GM23338 (cell line): ENCODE results near the gene TMEM229B. TPM values are rescaled to one million over a fixed set of nuclear protein-coding genes. Genes with fewer than 3 reads are reported as not detected.

ENCODE experiments used
- ATAC-seq: fragments of 200-7000 bp; cut with Tn5 transposase; 3 replicates; pipeline ENCODE4 v1.9.1; 2020
- DNase-seq: peaks from one replicate; pipeline ENCODE4 v3.0.0-alpha.2; 2015; ENCODE audit warnings: low spot score
- H2AFZ ChIP-seq: fragments of 200-600 bp; sonication (generic); 2 replicates; pipeline ENCODE4 v1.8.0; 2016; ENCODE audit warnings: antibody characterized with exemption, mild to moderate bottlenecking, moderate library complexity
- H3F3A ChIP-seq: fragments of 200-600 bp; sonication (generic); replicated peaks from 2 replicates; pipeline ENCODE4 v1.8.0; 2017; ENCODE audit warnings: antibody characterized with exemption, mixed run types, low read depth
- H3K27ac ChIP-seq: fragments of 200-600 bp; sonication (generic); 2 replicates; pipeline ENCODE4 v1.6.1; 2016; ENCODE audit warnings: low read depth
- H3K27me3 ChIP-seq: fragments of 200-600 bp; sonication (generic); 2 replicates; pipeline ENCODE4 v1.8.0; 2016; ENCODE audit warnings: mild to moderate bottlenecking, mixed run types, moderate library complexity; ENCODE audit not compliant: insufficient read depth
- H3K36me3 ChIP-seq: fragments of 200-600 bp; sonication (generic); 2 replicates; pipeline ENCODE4 v1.8.0; 2016; ENCODE audit warnings: mild to moderate bottlenecking; ENCODE audit not compliant: insufficient read depth
- H3K4me1 ChIP-seq: fragments of 200-600 bp; sonication (generic); 2 replicates; pipeline ENCODE4 v1.8.0; 2016; ENCODE audit warnings: mild to moderate bottlenecking, moderate library complexity; ENCODE audit not compliant: insufficient read depth
- H3K4me2 ChIP-seq: fragments of 200-600 bp; sonication (generic); 2 replicates; pipeline ENCODE4 v1.7.1; 2017; ENCODE audit warnings: mixed run types
- H3K4me3 ChIP-seq: fragments of 200-600 bp; sonication (generic); 2 replicates; pipeline ENCODE4 v1.6.1; 2016; ENCODE audit warnings: mixed run types
- H3K79me2 ChIP-seq: fragments of 200-600 bp; sonication (generic); replicated peaks from 2 replicates; pipeline ENCODE4 v1.8.0; 2017; ENCODE audit warnings: mild to moderate bottlenecking; ENCODE audit not compliant: insufficient read depth
- H3K9me2 ChIP-seq: fragments of 200-600 bp; sonication (generic); 2 replicates; pipeline ENCODE4 v1.8.0; 2017; ENCODE audit not compliant: insufficient read depth
- H4K20me1 ChIP-seq: fragments of 200-600 bp; sonication (generic); replicated peaks from 2 replicates; pipeline ENCODE4 v1.8.0; 2017; ENCODE audit warnings: mild to moderate bottlenecking; ENCODE audit not compliant: insufficient read depth
- H3K27ac Mint-ChIP-seq: 2 replicates; pipeline ENCODE4 v1.8.0; 2020; ENCODE audit warnings: inconsistent platforms, mild to moderate bottlenecking, moderate library complexity, mixed read lengths
- H3K27me3 Mint-ChIP-seq: 3 replicates; pipeline ENCODE4 v1.8.0; 2022; ENCODE audit warnings: low read depth, mild to moderate bottlenecking, moderate library complexity, mixed read lengths, inconsistent platforms; ENCODE audit not compliant: insufficient read depth, poor library complexity
- H3K36me3 Mint-ChIP-seq: 3 replicates; pipeline ENCODE4 v1.8.0; 2021; ENCODE audit warnings: low read depth, mild to moderate bottlenecking, inconsistent platforms, moderate library complexity, mixed read lengths
- H3K4me1 Mint-ChIP-seq: 3 replicates; pipeline ENCODE4 v1.8.0; 2020; ENCODE audit warnings: mild to moderate bottlenecking, inconsistent platforms, mixed read lengths
- H3K4me3 Mint-ChIP-seq: 3 replicates; pipeline ENCODE4 v1.8.0; 2021; ENCODE audit warnings: moderate library complexity, mild to moderate bottlenecking, inconsistent platforms, mixed read lengths
- H3K9me3 Mint-ChIP-seq: 3 replicates; pipeline ENCODE4 v1.8.0; 2020; ENCODE audit warnings: moderate library complexity, mild to moderate bottlenecking, inconsistent platforms, mixed read lengths
- EZH2 ChIP-seq: fragments of 200-600 bp; sonication (generic); IDR thresholded peaks from one replicate; pipeline ENCODE4 v1.8.0; 2017; ENCODE audit warnings: antibody characterized with exemption, mild to moderate bottlenecking, low read depth; ENCODE audit not compliant: unreplicated experiment
- EZH2phosphoT487 ChIP-seq: fragments of 200-600 bp; sonication (generic); IDR thresholded peaks from one replicate; pipeline ENCODE4 v1.8.1; 2018; ENCODE audit warnings: antibody characterized with exemption; ENCODE audit not compliant: unreplicated experiment
- JUNB ChIP-seq: IDR thresholded peaks from one replicate; pipeline ENCODE4 v1.6.1; 2016; ENCODE audit warnings: antibody characterized with exemption; ENCODE audit not compliant: unreplicated experiment
- STAT1 ChIP-seq: IDR thresholded peaks from one replicate; pipeline ENCODE4 v1.6.1; 2016; ENCODE audit warnings: antibody characterized with exemption; ENCODE audit not compliant: unreplicated experiment
- ZNF114 ChIP-seq: fragments of 250-450 bp; sonication (Bioruptor Pico); IDR thresholded peaks from 2 replicates; pipeline ENCODE4 v1.5.0; 2020; ENCODE audit warnings: mild to moderate bottlenecking, moderate library complexity
- ZNF331 ChIP-seq: fragments of 250-450 bp; sonication (Bioruptor Pico); IDR thresholded peaks from 2 replicates; pipeline ENCODE4 v1.5.0; 2020; ENCODE audit warnings: low read depth, mild to moderate bottlenecking, moderate library complexity
- polyA plus RNA-seq: library from polyadenylated mRNA; unstranded; fragments of >200 nt; fragmentation: Nextera tagmentation; extraction: Ambion mirVana; gene quantifications from 2 replicates; pipeline ENCODE4 v1.2.1, GENCODE V29; 2016
- total RNA-seq: library from RNA; depleted of rRNA; stranded (reverse); fragments of >200 nt; shearing (Covaris generic); gene quantifications from 2 replicates; pipeline ENCODE4 v1.2.3, GENCODE V29; 2014
- TF ChIP-seq, protein P1 (sequence below): IDR thresholded peaks from one replicate; pipeline ENCODE4 v1.6.1; 2018; ENCODE audit warnings: antibody characterized with exemption; ENCODE audit not compliant: unreplicated experiment
- TF ChIP-seq, protein P2 (sequence below): IDR thresholded peaks from 2 replicates; pipeline ENCODE4 v1.6.1; 2016; ENCODE audit warnings: antibody characterized with exemption
- TF ChIP-seq, protein P3 (sequence below): fragments of 250-450 bp; sonication (Bioruptor Pico); IDR thresholded peaks from 2 replicates; pipeline ENCODE4 v1.5.0; 2020; ENCODE audit warnings: mild to moderate bottlenecking, moderate library complexity

Gene TMEM229B
- total and polyA plus RNA-seq, 2 experiments from 2014 or later = 0.42 to 2.4 TPM

DNA sequence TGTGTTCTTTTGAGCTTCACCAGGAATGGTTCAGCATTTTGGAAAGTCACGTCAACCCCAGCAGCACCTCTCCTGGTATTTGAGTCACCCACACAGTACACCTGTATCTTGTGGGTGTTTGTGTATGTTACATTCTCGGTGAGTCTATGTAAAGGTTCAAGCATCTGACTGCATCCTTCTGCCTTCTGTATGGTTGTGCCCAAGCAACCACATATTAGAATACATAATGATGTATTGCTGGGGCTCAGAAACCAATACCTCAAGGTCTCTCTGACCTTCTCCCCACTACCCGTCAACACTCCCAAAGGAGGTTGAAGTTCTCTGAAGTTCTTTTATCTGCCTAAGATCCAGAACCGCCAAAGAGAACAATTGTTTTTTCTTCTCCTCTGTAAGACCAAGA lies 9.2 kb upstream of the TMEM229B start (continued):
- TF ChIP-seq, protein P1, sequence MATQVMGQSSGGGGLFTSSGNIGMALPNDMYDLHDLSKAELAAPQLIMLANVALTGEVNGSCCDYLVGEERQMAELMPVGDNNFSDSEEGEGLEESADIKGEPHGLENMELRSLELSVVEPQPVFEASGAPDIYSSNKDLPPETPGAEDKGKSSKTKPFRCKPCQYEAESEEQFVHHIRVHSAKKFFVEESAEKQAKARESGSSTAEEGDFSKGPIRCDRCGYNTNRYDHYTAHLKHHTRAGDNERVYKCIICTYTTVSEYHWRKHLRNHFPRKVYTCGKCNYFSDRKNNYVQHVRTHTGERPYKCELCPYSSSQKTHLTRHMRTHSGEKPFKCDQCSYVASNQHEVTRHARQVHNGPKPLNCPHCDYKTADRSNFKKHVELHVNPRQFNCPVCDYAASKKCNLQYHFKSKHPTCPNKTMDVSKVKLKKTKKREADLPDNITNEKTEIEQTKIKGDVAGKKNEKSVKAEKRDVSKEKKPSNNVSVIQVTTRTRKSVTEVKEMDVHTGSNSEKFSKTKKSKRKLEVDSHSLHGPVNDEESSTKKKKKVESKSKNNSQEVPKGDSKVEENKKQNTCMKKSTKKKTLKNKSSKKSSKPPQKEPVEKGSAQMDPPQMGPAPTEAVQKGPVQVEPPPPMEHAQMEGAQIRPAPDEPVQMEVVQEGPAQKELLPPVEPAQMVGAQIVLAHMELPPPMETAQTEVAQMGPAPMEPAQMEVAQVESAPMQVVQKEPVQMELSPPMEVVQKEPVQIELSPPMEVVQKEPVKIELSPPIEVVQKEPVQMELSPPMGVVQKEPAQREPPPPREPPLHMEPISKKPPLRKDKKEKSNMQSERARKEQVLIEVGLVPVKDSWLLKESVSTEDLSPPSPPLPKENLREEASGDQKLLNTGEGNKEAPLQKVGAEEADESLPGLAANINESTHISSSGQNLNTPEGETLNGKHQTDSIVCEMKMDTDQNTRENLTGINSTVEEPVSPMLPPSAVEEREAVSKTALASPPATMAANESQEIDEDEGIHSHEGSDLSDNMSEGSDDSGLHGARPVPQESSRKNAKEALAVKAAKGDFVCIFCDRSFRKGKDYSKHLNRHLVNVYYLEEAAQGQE = no peak
- TF ChIP-seq, protein P2, sequence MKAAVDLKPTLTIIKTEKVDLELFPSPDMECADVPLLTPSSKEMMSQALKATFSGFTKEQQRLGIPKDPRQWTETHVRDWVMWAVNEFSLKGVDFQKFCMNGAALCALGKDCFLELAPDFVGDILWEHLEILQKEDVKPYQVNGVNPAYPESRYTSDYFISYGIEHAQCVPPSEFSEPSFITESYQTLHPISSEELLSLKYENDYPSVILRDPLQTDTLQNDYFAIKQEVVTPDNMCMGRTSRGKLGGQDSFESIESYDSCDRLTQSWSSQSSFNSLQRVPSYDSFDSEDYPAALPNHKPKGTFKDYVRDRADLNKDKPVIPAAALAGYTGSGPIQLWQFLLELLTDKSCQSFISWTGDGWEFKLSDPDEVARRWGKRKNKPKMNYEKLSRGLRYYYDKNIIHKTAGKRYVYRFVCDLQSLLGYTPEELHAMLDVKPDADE = no peak
- TF ChIP-seq JUNB (no peak), ZNF114 (no peak), EZH2phosphoT487 (no peak), EZH2 (no peak), ZNF331 (no peak), STAT1 (no peak)

DNA sequence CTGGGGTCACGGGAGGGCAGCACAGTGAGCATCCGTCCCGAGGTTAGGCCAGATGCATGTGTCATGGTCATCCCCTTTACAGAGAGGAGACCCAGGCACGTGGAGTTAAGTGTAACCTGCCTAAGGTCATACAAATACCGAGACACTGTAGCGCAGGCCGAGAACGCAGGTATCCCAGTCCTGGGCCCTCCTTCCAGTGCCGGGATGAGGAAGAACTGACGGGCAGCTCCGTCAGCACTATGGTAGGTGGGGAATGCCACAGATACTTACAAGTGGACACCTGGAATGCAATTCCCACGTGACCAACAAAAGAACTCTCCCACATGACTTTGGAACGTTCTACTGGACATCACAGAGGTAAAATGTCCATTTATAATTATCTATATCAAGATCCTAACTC lies 8.7 kb upstream of the TMEM229B start:
- Histone ChIP-seq H3K36me3 (no peaks in the 10 kb centered on the region; the same call in 1 of the 2 replicates), H4K20me1 (no peaks in the 10 kb centered on the region), H3K4me3 (no peak overlapping the region), H3K4me1 (peaks cover 2% of the 10 kb centered on the region; the same call in 1 of the 2 replicates), H3K4me2 (no peak overlapping the region), H3K27ac (no peak overlapping the region), H3K27me3 (no peaks in the 10 kb centered on the region), H2AFZ (no peak overlapping the region), H3K9me2 (no peaks in the 10 kb centered on the region), H3F3A (no peaks in the 10 kb centered on the region), H3K79me2 (no peaks in the 10 kb centered on the region)
- Mint-ChIP-seq H3K9me3 (peaks cover 26% of the 10 kb centered on the region), H3K36me3 (peaks cover 17% of the 10 kb centered on the region), H3K4me1 (peaks cover 3% of the 10 kb centered on the region; the same call in 2 of the 3 replicates), H3K4me3 (no peak overlapping the region), H3K27ac (no peak overlapping the region), H3K27me3 (no peaks in the 10 kb centered on the region)
- TF ChIP-seq, protein P3, sequence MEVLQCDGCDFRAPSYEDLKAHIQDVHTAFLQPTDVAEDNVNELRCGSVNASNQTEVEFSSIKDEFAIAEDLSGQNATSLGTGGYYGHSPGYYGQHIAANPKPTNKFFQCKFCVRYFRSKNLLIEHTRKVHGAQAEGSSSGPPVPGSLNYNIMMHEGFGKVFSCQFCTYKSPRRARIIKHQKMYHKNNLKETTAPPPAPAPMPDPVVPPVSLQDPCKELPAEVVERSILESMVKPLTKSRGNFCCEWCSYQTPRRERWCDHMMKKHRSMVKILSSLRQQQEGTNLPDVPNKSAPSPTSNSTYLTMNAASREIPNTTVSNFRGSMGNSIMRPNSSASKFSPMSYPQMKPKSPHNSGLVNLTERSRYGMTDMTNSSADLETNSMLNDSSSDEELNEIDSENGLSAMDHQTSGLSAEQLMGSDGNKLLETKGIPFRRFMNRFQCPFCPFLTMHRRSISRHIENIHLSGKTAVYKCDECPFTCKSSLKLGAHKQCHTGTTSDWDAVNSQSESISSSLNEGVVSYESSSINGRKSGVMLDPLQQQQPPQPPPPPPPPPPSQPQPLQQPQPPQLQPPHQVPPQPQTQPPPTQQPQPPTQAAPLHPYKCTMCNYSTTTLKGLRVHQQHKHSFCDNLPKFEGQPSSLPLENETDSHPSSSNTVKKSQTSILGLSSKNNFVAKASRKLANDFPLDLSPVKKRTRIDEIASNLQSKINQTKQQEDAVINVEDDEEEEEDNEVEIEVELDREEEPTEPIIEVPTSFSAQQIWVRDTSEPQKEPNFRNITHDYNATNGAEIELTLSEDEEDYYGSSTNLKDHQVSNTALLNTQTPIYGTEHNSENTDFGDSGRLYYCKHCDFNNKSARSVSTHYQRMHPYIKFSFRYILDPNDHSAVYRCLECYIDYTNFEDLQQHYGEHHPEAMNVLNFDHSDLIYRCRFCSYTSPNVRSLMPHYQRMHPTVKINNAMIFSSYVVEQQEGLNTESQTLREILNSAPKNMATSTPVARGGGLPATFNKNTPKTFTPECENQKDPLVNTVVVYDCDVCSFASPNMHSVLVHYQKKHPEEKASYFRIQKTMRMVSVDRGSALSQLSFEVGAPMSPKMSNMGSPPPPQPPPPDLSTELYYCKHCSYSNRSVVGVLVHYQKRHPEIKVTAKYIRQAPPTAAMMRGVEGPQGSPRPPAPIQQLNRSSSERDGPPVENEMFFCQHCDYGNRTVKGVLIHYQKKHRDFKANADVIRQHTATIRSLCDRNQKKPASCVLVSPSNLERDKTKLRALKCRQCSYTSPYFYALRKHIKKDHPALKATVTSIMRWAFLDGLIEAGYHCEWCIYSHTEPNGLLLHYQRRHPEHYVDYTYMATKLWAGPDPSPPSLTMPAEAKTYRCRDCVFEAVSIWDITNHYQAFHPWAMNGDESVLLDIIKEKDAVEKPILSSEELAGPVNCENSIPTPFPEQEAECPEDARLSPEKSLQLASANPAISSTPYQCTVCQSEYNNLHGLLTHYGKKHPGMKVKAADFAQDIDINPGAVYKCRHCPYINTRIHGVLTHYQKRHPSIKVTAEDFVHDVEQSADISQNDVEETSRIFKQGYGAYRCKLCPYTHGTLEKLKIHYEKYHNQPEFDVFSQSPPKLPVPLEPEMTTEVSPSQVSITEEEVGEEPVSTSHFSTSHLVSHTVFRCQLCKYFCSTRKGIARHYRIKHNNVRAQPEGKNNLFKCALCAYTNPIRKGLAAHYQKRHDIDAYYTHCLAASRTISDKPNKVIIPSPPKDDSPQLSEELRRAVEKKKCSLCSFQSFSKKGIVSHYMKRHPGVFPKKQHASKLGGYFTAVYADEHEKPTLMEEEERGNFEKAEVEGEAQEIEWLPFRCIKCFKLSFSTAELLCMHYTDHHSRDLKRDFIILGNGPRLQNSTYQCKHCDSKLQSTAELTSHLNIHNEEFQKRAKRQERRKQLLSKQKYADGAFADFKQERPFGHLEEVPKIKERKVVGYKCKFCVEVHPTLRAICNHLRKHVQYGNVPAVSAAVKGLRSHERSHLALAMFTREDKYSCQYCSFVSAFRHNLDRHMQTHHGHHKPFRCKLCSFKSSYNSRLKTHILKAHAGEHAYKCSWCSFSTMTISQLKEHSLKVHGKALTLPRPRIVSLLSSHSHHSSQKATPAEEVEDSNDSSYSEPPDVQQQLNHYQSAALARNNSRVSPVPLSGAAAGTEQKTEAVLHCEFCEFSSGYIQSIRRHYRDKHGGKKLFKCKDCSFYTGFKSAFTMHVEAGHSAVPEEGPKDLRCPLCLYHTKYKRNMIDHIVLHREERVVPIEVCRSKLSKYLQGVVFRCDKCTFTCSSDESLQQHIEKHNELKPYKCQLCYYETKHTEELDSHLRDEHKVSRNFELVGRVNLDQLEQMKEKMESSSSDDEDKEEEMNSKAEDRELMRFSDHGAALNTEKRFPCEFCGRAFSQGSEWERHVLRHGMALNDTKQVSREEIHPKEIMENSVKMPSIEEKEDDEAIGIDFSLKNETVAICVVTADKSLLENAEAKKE = no peak
- ATAC-seq (no peak), DNase-seq (no peak)
